HG02943 (cell line): ENCODE measurements around the gene NOTCH1.

Experiments used
- ATAC-seq: cut with Tn5 transposase; IDR thresholded peaks from one replicate; pipeline ENCODE4 v1.9.1; 2021; ENCODE audit warnings: mild to moderate bottlenecking, low read depth, moderate library complexity; ENCODE audit not compliant: unreplicated experiment

Gene NOTCH1

DNA sequence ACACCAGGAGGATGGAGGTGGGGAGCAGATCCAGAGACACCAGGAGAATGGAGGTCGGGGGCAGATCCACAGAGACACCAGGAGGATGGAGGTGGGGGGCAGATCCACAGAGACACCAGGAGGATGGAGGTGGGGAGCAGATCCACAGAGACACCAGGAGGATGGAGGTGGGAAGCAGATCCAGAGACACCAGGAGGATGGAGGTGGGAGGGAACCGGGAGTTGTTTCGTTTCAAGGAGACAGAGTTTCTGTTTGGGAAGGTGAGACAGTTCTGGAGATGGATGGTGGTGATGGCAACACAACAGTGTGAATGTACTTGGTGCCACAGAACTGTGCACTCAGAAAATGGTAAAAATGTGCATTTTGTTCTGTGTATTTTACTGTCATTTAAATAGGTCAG, 97.2 kb downstream of the NOTCH1 start:
- no peak for ATAC-seq

DNA sequence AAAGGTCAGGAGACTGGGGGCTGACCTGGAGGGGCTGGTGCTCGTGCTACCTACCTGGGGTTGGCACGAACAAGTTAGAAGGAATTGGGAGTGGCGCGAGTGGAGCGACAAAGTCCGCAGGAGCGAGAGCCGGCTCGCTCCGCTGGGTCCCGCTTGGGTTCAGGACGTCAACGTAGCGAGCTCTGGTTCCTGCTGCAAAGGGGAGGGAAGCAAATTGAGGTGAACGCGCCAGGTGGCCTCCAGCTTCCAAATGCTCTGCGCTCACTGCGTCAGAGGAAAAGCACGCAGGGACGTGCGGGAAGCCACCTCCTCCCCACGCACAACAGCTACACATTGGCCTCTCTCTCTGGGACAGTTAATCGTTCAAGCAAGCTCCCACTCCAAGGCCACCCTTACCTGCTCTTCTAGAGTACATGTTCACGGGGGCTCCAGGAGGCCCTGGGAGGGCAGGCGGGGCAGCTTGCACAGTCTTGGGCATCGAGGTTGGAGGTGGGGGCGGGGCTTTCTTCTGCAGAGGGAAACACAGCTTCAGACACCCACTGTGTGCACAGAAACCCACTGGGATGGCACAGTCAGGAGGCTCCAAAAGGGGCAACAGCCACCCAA, 98.6 kb downstream of the NOTCH1 start:
- ATAC-seq: no peak

DNA sequence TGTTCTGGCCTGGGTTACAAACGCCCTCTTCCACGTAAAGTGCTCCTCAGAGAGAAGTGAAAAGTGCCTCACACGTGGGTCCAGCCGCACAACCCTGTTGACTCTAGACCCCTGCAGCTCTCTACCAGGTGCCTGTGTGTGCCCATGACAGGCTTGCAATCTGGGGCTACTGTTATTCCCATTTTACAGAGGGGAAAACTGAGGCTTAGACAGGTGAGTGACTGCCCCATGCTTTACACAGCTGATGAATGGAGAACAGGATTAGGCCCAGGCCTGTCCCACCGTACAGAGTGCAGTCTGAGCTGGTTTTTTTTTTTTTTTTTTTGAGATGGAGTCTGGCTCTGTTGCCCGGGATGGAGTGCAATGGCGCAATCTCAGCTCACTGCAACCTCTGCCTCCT, 100.0 kb downstream of the NOTCH1 start:
- no peak for ATAC-seq
